ENCODE measurements around the gene ROBO4.

Gene ROBO4

DNA sequence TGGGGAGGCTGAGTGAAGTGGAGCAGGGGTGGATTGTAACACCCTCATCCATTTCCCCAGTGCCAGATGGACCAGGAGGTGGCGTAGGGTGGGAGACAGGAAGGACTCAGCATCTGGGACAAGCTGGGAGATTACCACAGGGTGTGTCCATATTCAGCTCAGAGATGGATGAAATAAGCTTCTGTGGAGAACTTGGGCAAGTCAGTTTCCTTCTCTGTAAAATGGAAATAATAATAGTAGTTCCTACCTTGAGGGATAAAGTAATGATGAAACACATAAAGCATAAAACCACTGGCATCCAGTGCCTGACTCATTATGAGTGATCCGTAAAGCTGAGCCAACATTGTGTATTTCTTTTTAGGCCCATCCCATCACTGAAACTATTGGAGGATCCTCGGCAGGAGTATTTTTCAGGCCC lies 607 bp upstream of the ROBO4 start:
- Mint-ChIP-seq H3K9me3 (no peaks in the 10 kb centered on the region), H3K27ac (no peak overlapping the region), H3K4me3 (no peak overlapping the region), H3K4me1 (ENCODE audit: low read depth) (no peaks in the 10 kb centered on the region), H3K36me3 (ENCODE audit: low read depth) (no peaks in the 10 kb centered on the region), H3K27me3 (peaks cover 26% of the 10 kb centered on the region)

DNA sequence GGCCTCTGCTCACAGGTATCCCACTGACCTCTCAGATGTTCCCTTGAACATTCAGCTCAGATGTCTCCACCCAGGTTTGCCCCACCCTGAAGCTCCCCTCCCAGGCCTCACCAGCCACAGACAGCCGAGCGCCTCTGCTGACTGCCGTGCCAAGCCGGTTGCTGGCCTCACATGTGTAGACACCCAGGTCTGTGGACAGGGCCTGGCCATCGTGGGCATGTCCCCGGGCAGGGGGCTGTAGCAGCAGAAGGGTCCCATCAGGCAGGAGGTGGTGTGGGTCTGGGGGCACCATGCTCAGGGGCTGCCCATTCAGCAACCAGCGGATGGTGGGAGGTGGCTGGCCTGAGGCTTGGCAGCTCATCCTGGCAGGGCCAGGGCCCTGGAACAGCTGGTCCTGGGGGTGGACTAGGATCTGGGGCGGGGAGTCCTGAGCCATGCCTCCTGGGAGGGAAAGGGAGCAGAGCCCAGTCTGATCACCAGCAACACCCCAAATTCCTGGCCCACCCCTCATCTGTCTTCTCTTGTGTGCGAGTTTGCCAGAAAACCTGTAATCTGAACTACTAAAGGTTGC lies 759 bp downstream of the ROBO4 start:
- Mint-ChIP-seq H3K36me3 (ENCODE audit: low read depth) (no peaks in the 10 kb centered on the region), H3K9me3 (no peaks in the 10 kb centered on the region), H3K4me3 (no peak overlapping the region), H3K27ac (no peak overlapping the region), H3K27me3 (peaks cover 20% of the 10 kb centered on the region), H3K4me1 (ENCODE audit: low read depth) (no peaks in the 10 kb centered on the region)

GRCh38 chr11:124896071-124896750 lies 1.5 kb downstream of the ROBO4 start:
- Mint-ChIP-seq H3K9me3 (no peaks in the 10 kb centered on the region), H3K27ac (no peak overlapping the region), H3K4me1 (ENCODE audit: low read depth) (no peaks in the 10 kb centered on the region), H3K27me3 (peaks cover 13% of the 10 kb centered on the region), H3K36me3 (ENCODE audit: low read depth) (no peaks in the 10 kb centered on the region), H3K4me3 (no peak overlapping the region)

GRCh38 chr11:124895471-124895971 lies 2.1 kb downstream of the ROBO4 start:
- Mint-ChIP-seq H3K27ac (no peak overlapping the region), H3K27me3 (peaks cover 9% of the 10 kb centered on the region), H3K36me3 (ENCODE audit: low read depth) (no peaks in the 10 kb centered on the region), H3K4me3 (no peak overlapping the region), H3K4me1 (ENCODE audit: low read depth) (no peaks in the 10 kb centered on the region), H3K9me3 (no peaks in the 10 kb centered on the region)

- Mint-ChIP-seq H3K4me1 (ENCODE audit: low read depth) (no peaks in the 10 kb centered on the region), H3K27me3 (peaks cover 6% of the 10 kb centered on the region), H3K27ac (no peak overlapping the region), H3K36me3 (ENCODE audit: low read depth) (no peaks in the 10 kb centered on the region), H3K9me3 (no peaks in the 10 kb centered on the region), H3K4me3 (no peak overlapping the region)
Observed at GRCh38 chr11:124894606-124895430, 2.8 kb downstream of the ROBO4 start.

- H3K9me3 Mint-ChIP-seq: no peaks in the 10 kb centered on the region
- H3K27me3 Mint-ChIP-seq: no peaks in the 10 kb centered on the region
- H3K36me3 Mint-ChIP-seq (ENCODE audit: low read depth): no peaks in the 10 kb centered on the region
- H3K4me3 Mint-ChIP-seq: no peak overlapping the region
- H3K4me1 Mint-ChIP-seq (ENCODE audit: low read depth): no peaks in the 10 kb centered on the region
- H3K27ac Mint-ChIP-seq: no peak overlapping the region
Observed at GRCh38 chr11:124893781-124894401, 3.8 kb downstream of the ROBO4 start.

DNA sequence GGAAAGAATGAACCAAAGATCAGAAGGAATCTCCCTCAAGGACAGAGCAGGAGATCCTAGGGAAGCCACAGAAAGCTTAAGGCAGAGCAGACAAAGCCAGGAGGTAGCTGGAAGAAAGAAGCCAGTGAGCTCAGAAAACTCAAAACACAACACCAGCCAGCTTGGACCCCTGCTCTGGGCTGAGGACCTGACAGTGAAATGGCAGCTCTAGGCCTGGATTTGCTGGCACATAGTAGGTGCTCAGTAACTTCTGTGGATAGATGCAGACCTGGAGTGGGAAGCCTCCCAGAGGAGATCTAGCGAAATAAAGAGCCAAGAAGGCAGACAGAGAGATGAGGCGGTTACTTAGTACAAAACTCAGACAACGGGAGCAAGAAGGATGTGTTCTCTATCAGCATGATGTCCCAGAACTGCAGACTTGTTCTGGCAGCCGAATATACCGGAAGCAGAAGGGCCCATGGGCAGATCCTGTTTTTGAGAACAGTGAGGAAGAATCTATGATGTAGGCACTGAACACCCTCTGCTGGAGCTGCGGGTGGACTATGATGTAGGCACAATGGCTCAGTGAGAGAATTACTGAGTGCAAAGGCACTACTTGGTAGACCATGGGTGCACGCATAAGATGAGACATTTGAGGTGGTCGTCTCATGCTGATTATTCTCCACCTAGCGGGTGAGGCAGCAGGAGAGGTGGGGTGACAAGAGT lies 4.8 kb downstream of the ROBO4 start:
- Mint-ChIP-seq H3K9me3 (no peaks in the 10 kb centered on the region), H3K36me3 (ENCODE audit: low read depth) (no peaks in the 10 kb centered on the region), H3K27ac (no peak overlapping the region), H3K4me3 (no peak overlapping the region), H3K27me3 (peaks cover 3% of the 10 kb centered on the region), H3K4me1 (ENCODE audit: low read depth) (no peaks in the 10 kb centered on the region)

DNA sequence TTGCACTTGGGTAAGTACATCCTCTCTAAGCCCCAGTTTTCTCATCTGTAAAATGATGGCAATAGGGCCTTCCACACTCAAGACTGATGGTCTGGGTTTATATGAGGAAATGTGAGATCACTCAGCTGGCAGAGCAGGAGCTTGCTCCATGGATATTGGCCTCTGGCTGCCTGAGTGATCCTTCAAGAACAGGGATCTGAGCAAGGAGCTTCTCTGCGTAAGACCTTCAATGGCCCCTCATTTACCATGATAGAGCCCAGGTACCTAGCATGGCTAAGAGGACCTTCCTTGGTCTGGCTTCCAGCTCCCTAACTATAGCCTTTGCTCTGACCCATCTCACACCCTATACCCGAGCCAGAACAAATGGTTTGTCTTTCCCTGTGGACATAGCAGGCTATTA lies 5.5 kb downstream of the ROBO4 start:
- no peak overlapping the region for H3K27ac Mint-ChIP-seq
- H3K36me3 Mint-ChIP-seq (ENCODE audit: low read depth): no peaks in the 10 kb centered on the region
- peaks cover 3% of the 10 kb centered on the region for H3K27me3 Mint-ChIP-seq
- H3K4me1 Mint-ChIP-seq (ENCODE audit: low read depth): no peaks in the 10 kb centered on the region
- no peak overlapping the region for H3K4me3 Mint-ChIP-seq
- H3K9me3 Mint-ChIP-seq: no peaks in the 10 kb centered on the region

DNA sequence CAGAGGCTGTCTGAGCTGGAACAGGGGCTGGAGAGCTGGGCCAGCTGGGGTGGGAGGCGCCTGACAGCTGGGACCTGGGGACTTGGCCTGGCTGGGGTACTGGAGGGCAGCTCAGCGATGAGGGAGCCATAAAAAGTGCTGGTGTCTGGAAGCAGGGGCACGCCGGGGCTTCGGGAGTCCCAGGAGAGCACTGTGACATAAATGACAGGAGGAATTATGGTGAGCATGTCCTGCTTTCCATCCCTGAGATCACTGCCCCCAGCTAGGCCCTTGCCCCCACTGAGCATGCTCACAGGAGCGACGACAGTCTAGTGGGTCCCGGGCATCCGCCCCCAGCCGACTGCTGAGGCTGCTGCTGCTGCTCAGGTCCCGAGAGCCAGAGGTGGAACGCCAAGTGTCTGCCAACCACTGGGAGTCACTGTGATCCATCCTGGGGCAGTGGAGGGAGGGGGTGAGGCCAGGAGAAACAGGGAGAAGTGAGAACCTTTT lies 6.2 kb downstream of the ROBO4 start:
- H3K4me3 Mint-ChIP-seq: no peak overlapping the region

GRCh38 chr11:124890683-124891372 lies 6.8 kb downstream of the ROBO4 start:
- no peak overlapping the region for H3K27ac Mint-ChIP-seq
- H3K9me3 Mint-ChIP-seq: no peaks in the 10 kb centered on the region
- H3K36me3 Mint-ChIP-seq (ENCODE audit: low read depth): no peaks in the 10 kb centered on the region
- no peak overlapping the region for H3K4me3 Mint-ChIP-seq
- H3K27me3 Mint-ChIP-seq: peaks cover 3% of the 10 kb centered on the region
- no peaks in the 10 kb centered on the region for H3K4me1 Mint-ChIP-seq (ENCODE audit: low read depth)

More for the DNA sequence above, 6.2 kb downstream of the ROBO4 start:
- no peaks in the 10 kb centered on the region for H3K36me3 Mint-ChIP-seq (ENCODE audit: low read depth)
- H3K27me3 Mint-ChIP-seq: peaks cover 3% of the 10 kb centered on the region
- no peaks in the 10 kb centered on the region for H3K9me3 Mint-ChIP-seq
- H3K27ac Mint-ChIP-seq: no peak overlapping the region
- no peaks in the 10 kb centered on the region for H3K4me1 Mint-ChIP-seq (ENCODE audit: low read depth)

- H3K4me1 Mint-ChIP-seq (ENCODE audit: low read depth): no peaks in the 10 kb centered on the region
- H3K9me3 Mint-ChIP-seq: no peaks in the 10 kb centered on the region
- no peaks in the 10 kb centered on the region for H3K36me3 Mint-ChIP-seq (ENCODE audit: low read depth)
- H3K27ac Mint-ChIP-seq: no peak overlapping the region
- peaks cover 3% of the 10 kb centered on the region for H3K27me3 Mint-ChIP-seq
- no peak overlapping the region for H3K4me3 Mint-ChIP-seq
Observed at GRCh38 chr11:124890151-124890550, 7.5 kb downstream of the ROBO4 start.

DNA sequence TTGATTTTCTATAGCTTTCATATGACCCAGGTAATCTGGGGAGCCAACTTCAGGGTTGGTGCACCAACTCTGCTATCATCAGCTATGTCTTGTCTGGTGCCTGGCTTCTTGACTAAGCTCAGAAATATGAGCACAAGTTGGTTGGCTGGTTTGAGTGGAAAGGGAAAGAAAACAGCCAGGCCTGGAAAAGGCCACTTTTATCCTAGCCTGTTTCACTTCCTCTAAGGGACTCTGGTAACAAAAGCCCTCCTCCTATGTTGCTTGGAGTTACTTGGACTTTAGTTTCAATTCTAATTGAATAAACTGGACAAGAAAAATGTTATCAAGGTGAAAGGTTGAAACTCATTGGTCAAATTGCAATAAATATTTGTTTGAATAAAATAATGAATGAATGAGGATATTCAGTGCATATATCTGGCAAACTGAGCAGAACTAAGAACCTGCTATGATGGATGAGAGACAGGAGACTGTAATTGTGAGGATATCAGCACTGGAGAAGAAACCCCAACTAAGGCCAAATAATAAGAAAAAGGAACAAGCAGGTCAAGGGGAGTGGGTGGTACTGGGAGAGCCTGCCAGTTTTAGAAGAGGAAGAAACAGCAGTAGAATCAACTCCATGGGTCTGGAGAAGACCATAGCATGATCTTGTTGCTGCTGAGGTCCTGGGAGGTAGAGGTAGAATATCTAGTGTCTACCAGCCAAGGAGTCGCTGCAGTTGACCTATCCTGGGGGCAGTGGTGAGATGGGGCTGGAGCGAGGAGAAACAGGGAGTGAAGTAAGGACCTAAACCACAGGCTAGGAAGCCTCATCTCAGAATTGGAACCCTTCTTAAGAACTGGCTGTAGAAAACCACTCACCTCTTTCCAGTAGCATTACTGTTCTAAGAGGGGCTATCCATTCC lies 8.2 kb downstream of the ROBO4 start:
- no peaks in the 10 kb centered on the region for H3K4me1 Mint-ChIP-seq (ENCODE audit: low read depth)
- H3K36me3 Mint-ChIP-seq (ENCODE audit: low read depth): no peaks in the 10 kb centered on the region
- peaks cover 3% of the 10 kb centered on the region for H3K27me3 Mint-ChIP-seq
- no peaks in the 10 kb centered on the region for H3K9me3 Mint-ChIP-seq
- H3K27ac Mint-ChIP-seq: no peak overlapping the region
- H3K4me3 Mint-ChIP-seq: no peak overlapping the region

- Mint-ChIP-seq H3K9me3 (no peaks in the 10 kb centered on the region), H3K27me3 (peaks cover 3% of the 10 kb centered on the region)
Observed at GRCh38 chr11:124887667-124888013, 10.0 kb downstream of the ROBO4 start.

More at GRCh38 chr11:124887667-124888013, 10.0 kb downstream of the ROBO4 start:
- no peaks in the 10 kb centered on the region for H3K36me3 Mint-ChIP-seq (ENCODE audit: low read depth)
- no peak overlapping the region for H3K4me3 Mint-ChIP-seq
- no peak overlapping the region for H3K27ac Mint-ChIP-seq
- H3K4me1 Mint-ChIP-seq (ENCODE audit: low read depth): no peaks in the 10 kb centered on the region

Measured in stimulated activated naive CD8-positive, alpha-beta T cell treated with anti-CD3 and anti-CD28 coated beads, Interleukin-15, Interleukin-2, amounts not matched to agents 100 ng/mL and 50 ng/mL, for 24 hours (primary cell).